ENCODE results near the gene EXO1. TPM values are rescaled to one million over a fixed set of nuclear protein-coding genes. Genes with fewer than 3 reads are reported as not detected.

EXO1 gene
- total RNA-seq, 1 experiment from 2014 or later: 46.6 TPM

GRCh38 chr1:241813768-241814320 lies 34.2 kb upstream of the EXO1 start:
- Histone ChIP-seq H3K4me3 (ENCODE audit: low read depth, low read length, poor library complexity, severe bottlenecking) (no peak overlapping the region), H3K9me3 (ENCODE audit: low read depth, low read length, poor library complexity, severe bottlenecking) (no peaks in the 10 kb centered on the region), H3K27me3 (replicated peaks; ENCODE audit: insufficient read depth, low read depth, low read length, poor library complexity) (no peaks in the 10 kb centered on the region), H3K36me3 (ENCODE audit: insufficient read depth, low read length, poor library complexity, severe bottlenecking) (no peaks in the 10 kb centered on the region), H3K4me1 (ENCODE audit: insufficient read depth, low read length, poor library complexity, severe bottlenecking) (no peaks in the 10 kb centered on the region), H3K27ac (ENCODE audit: low read depth, low read length, poor library complexity, severe bottlenecking) (no peak overlapping the region)
- DNase-seq (ENCODE audit: low spot score): no peak
- BruUV-seq (replicated peaks): no TSS peak
- ChIA-PET POLR2A (ENCODE audit: low non-redundant PET) (no interaction called here), CTCF (no interaction called here)
- TF ChIP-seq CTCF (conservative IDR thresholded peaks at IDR 0.05; ENCODE audit: low read depth, low read length) (no peak), EZH2 (IDR thresholded peaks at IDR 0.05; ENCODE audit: borderline replicate concordance, low read depth, low read length, poor library complexity, severe bottlenecking) (no peak)
- intact Hi-C loops (cut with micrococcal nuclease; ENCODE audit: unreplicated experiment): no loop called here

GRCh38 chr1:241816008-241816407 lies 32.0 kb upstream of the EXO1 start:
- POLR2A ChIA-PET (ENCODE audit: low non-redundant PET): no interaction called here

GRCh38 chr1:241817331-241817792 lies 30.6 kb upstream of the EXO1 start:
- Histone ChIP-seq H3K9me3 (ENCODE audit: low read depth, low read length, poor library complexity, severe bottlenecking) (no peaks in the 10 kb centered on the region), H3K27ac (ENCODE audit: low read depth, low read length, poor library complexity, severe bottlenecking) (no peak overlapping the region), H3K27me3 (replicated peaks; ENCODE audit: insufficient read depth, low read depth, low read length, poor library complexity) (no peaks in the 10 kb centered on the region), H3K4me1 (ENCODE audit: insufficient read depth, low read length, poor library complexity, severe bottlenecking) (no peaks in the 10 kb centered on the region), H3K36me3 (ENCODE audit: insufficient read depth, low read length, poor library complexity, severe bottlenecking) (no peaks in the 10 kb centered on the region), H3K4me3 (ENCODE audit: low read depth, low read length, poor library complexity, severe bottlenecking) (no peak overlapping the region)
- ChIA-PET CTCF (interaction anchor here (0.6 kb wide), 1 partner anchor 167 kb away, joined by 5 read pairs; no protein-coding TSS in a partner anchor), POLR2A (ENCODE audit: low non-redundant PET) (no interaction called here)
- DNase-seq (ENCODE audit: low spot score): no peak
- TF ChIP-seq EZH2 (IDR thresholded peaks at IDR 0.05; ENCODE audit: borderline replicate concordance, low read depth, low read length, poor library complexity, severe bottlenecking) (no peak), CTCF (conservative IDR thresholded peaks at IDR 0.05; ENCODE audit: low read depth, low read length) (no peak)
- intact Hi-C loops (cut with micrococcal nuclease; ENCODE audit: unreplicated experiment): no loop called here
- BruUV-seq (replicated peaks): no TSS peak

More at GRCh38 chr1:241816008-241816407, 32.0 kb upstream of the EXO1 start:
- no peaks in the 10 kb centered on the region for H3K27me3 ChIP-seq (replicated peaks; ENCODE audit: insufficient read depth, low read depth, low read length, poor library complexity)
- no peak overlapping the region for H3K27ac ChIP-seq (ENCODE audit: low read depth, low read length, poor library complexity, severe bottlenecking)
- H3K9me3 ChIP-seq (ENCODE audit: low read depth, low read length, poor library complexity, severe bottlenecking): no peaks in the 10 kb centered on the region
- intact Hi-C loops (cut with micrococcal nuclease; ENCODE audit: unreplicated experiment): no loop called here
- H3K4me1 ChIP-seq (ENCODE audit: insufficient read depth, low read length, poor library complexity, severe bottlenecking): no peaks in the 10 kb centered on the region
- TF ChIP-seq CTCF (conservative IDR thresholded peaks at IDR 0.05; ENCODE audit: low read depth, low read length): no peak
- TF ChIP-seq EZH2 (IDR thresholded peaks at IDR 0.05; ENCODE audit: borderline replicate concordance, low read depth, low read length, poor library complexity, severe bottlenecking): no peak
- no peak overlapping the region for H3K4me3 ChIP-seq (ENCODE audit: low read depth, low read length, poor library complexity, severe bottlenecking)
- BruUV-seq (replicated peaks): no TSS peak
- no peak for DNase-seq (ENCODE audit: low spot score)
- CTCF ChIA-PET: no interaction called here
- H3K36me3 ChIP-seq (ENCODE audit: insufficient read depth, low read length, poor library complexity, severe bottlenecking): no peaks in the 10 kb centered on the region
